H1 (cell line): Measurements from ENCODE around the gene PCDH9. TPM values are rescaled to one million over a fixed set of nuclear protein-coding genes. Genes with fewer than 3 reads are reported as not detected.

Experiments used
- CTCF ChIA-PET: fragments of 300-600 bp; sonication (Branson Sonifier 250); formaldehyde crosslinking; loops from one replicate; lab custom pipeline; 2021; ENCODE audit not compliant: partially characterized antibody; lab: Charles Lee
- POLR2A ChIA-PET: fragments of 300-600 bp; sonication (Branson Sonifier 250); formaldehyde crosslinking; loops from one replicate; lab custom pipeline; 2021; ENCODE audit warnings: inconsistent platforms; ENCODE audit not compliant: partially characterized antibody; lab: Charles Lee
- DNase-seq, 2 experiments: peaks; one replicate each; pipeline versions ENCODE4 v3.0.0 to v3.0.0-alpha.2; 2010 to 2022; ENCODE audit warnings: low spot score in 2 of 2, low read depth in 1 of 2, mixed read lengths in 1 of 2
- FAIRE-seq: peaks from 2 replicates; lab custom pipeline; 2011; peaks lifted over from hg19 to GRCh38; lab: Jason Lieb, UNC
- H2AFZ ChIP-seq: 2 replicates; pipeline ENCODE4 v1.8.1; 2012; ENCODE audit warnings: low read length, inconsistent platforms
- H2AK5ac ChIP-seq: 2 replicates; pipeline ENCODE4 v1.6.1; 2013; ENCODE audit warnings: low read depth, low read length
- H2BK120ac ChIP-seq: replicated peaks from 2 replicates; pipeline ENCODE3; 2013; ENCODE audit warnings: low read depth, low read length, inconsistent platforms
- H2BK12ac ChIP-seq: 2 replicates; pipeline ENCODE4 v1.6.1; 2013; ENCODE audit warnings: low read depth, low read length
- H2BK15ac ChIP-seq: 2 replicates; pipeline ENCODE4 v1.6.1; 2013; ENCODE audit warnings: low read length
- H2BK20ac ChIP-seq: 2 replicates; pipeline ENCODE4 v1.6.1; 2013; ENCODE audit warnings: low read length
- H2BK5ac ChIP-seq: 2 replicates; pipeline ENCODE4 v1.6.1; 2013; ENCODE audit warnings: low read depth, low read length
- H3K14ac ChIP-seq: 2 replicates; pipeline ENCODE4 v1.6.1; 2013; ENCODE audit warnings: inconsistent platforms; ENCODE audit not compliant: insufficient read length
- H3K18ac ChIP-seq: 2 replicates; pipeline ENCODE4 v1.6.1; 2013; ENCODE audit warnings: low read length; ENCODE audit errors: extremely low read depth
- H3K23ac ChIP-seq: 2 replicates; pipeline ENCODE4 v1.6.1; 2013; ENCODE audit warnings: inconsistent platforms; ENCODE audit not compliant: insufficient read length
- H3K23me2 ChIP-seq: 2 replicates; pipeline ENCODE4 v1.6.1; 2013; ENCODE audit warnings: low read depth, low read length
- H3K27ac ChIP-seq: 2 replicates; pipeline ENCODE4 v1.6.1; 2011; ENCODE audit warnings: low read depth, low read length, inconsistent platforms
- H3K27me3 ChIP-seq, 4 experiments: replicated peaks in 1 of 4; 1 replicate in 1 of 4; 2 replicates in 3 of 4; pipeline versions ENCODE4 v1.6.1 to v1.8.1; 2011 to 2013; ENCODE audit warnings: low read length in 3 of 4, mild to moderate bottlenecking in 3 of 4, inconsistent platforms in 2 of 4, mixed read lengths in 2 of 4, moderate library complexity in 1 of 4; ENCODE audit not compliant: control insufficient read depth in 3 of 4, insufficient read depth in 3 of 4; ENCODE audit errors: extremely low read depth in 1 of 4
- H3K36me3 ChIP-seq, 4 experiments: 2 replicates each; pipeline versions ENCODE4 v1.6.1 to v1.8.1; 2011 to 2013; ENCODE audit warnings: mild to moderate bottlenecking in 4 of 4, low read length in 3 of 4, moderate library complexity in 2 of 4, control low read depth in 1 of 4, inconsistent platforms in 1 of 4; ENCODE audit not compliant: insufficient read depth in 4 of 4, control insufficient read depth in 2 of 4
- H3K4ac ChIP-seq: replicated peaks from 2 replicates; pipeline ENCODE3; 2013; ENCODE audit warnings: low read length, low read depth, mixed read lengths, inconsistent platforms; ENCODE audit not compliant: insufficient read length
- H3K4me1 ChIP-seq, 4 experiments: replicated peaks in 1 of 4; 1 replicate in 1 of 4; 2 replicates in 3 of 4; pipeline versions ENCODE4 v1.6.1 to v1.8.1; 2011 to 2013; ENCODE audit warnings: low read length in 3 of 4, inconsistent platforms in 2 of 4, mixed read lengths in 1 of 4; ENCODE audit not compliant: insufficient read depth in 4 of 4, control insufficient read depth in 3 of 4
- H3K4me2 ChIP-seq, 2 experiments: 2 replicates each; pipeline versions ENCODE4 v1.6.1 to v1.8.1; 2011 to 2013; ENCODE audit warnings: low read depth in 2 of 2, low read length in 2 of 2, control low read depth in 1 of 2, inconsistent platforms in 1 of 2, mild to moderate bottlenecking in 1 of 2; ENCODE audit not compliant: insufficient read depth in 1 of 2
- H3K4me3 ChIP-seq, 4 experiments: fragments of 200-600, 300-600 bp in 1 of 4; sonication (generic), shearing (Covaris generic), sonication (Bioruptor Twin) in 1 of 4; 2 replicates each; pipeline versions ENCODE4 v1.5.1 to v1.8.1; 2011 to 2016; ENCODE audit warnings: low read length in 4 of 4, low read depth in 3 of 4, control low read depth in 2 of 4, inconsistent platforms in 2 of 4, mild to moderate bottlenecking in 2 of 4, mixed read lengths in 1 of 4, moderate library complexity in 1 of 4; ENCODE audit not compliant: insufficient read depth in 2 of 4; ENCODE audit errors: extremely low read depth in 1 of 4
- H3K56ac ChIP-seq: replicated peaks from 2 replicates; pipeline ENCODE3; 2013; ENCODE audit warnings: low read depth, mild to moderate bottlenecking, mixed read lengths, low read length, inconsistent platforms; ENCODE audit not compliant: insufficient read length
- H3K79me1 ChIP-seq: 2 replicates; pipeline ENCODE4 v1.6.1; 2013; ENCODE audit warnings: low read depth, low read length, control low read depth
- H3K79me2 ChIP-seq, 2 experiments: 2 replicates each; pipeline versions ENCODE4 v1.6.1 to v1.8.1; 2012 to 2013; ENCODE audit warnings: low read length in 2 of 2, mild to moderate bottlenecking in 2 of 2, inconsistent platforms in 1 of 2; ENCODE audit not compliant: insufficient read depth in 2 of 2, control insufficient read depth in 1 of 2
- H3K9ac ChIP-seq, 4 experiments: replicated peaks in 1 of 4; 1 replicate in 1 of 4; 2 replicates in 3 of 4; pipeline versions ENCODE4 v1.6.1 to v1.8.1; 2011 to 2013; ENCODE audit warnings: low read depth in 3 of 4, low read length in 3 of 4, control low read depth in 2 of 4, mild to moderate bottlenecking in 2 of 4, moderate library complexity in 2 of 4, inconsistent platforms in 1 of 4; ENCODE audit errors: extremely low read depth in 1 of 4
- H3K9me3 ChIP-seq, 2 experiments: 2 replicates each; pipeline versions ENCODE4 v1.6.1 to v1.8.1; 2012 to 2013; ENCODE audit warnings: mild to moderate bottlenecking in 2 of 2, moderate library complexity in 2 of 2, control low read depth in 1 of 2, inconsistent platforms in 1 of 2, low read depth in 1 of 2, low read length in 1 of 2, mixed read lengths in 1 of 2; ENCODE audit not compliant: insufficient read depth in 2 of 2
- H4K20me1 ChIP-seq, 2 experiments: replicated peaks in 1 of 2; 2 replicates each; pipeline versions ENCODE3 to v1.8.1; 2011 to 2013; ENCODE audit warnings: inconsistent platforms in 2 of 2, low read length in 2 of 2, mild to moderate bottlenecking in 1 of 2; ENCODE audit not compliant: insufficient read depth in 2 of 2, control insufficient read depth in 1 of 2
- H4K5ac ChIP-seq: 2 replicates; pipeline ENCODE4 v1.6.1; 2013; ENCODE audit warnings: low read length, low read depth, mixed read lengths, inconsistent platforms; ENCODE audit not compliant: insufficient read length
- H4K8ac ChIP-seq: 2 replicates; pipeline ENCODE4 v1.8.0; 2013; ENCODE audit warnings: mild to moderate bottlenecking, moderate library complexity, low read length, inconsistent platforms; ENCODE audit not compliant: insufficient read depth; ENCODE audit errors: extremely low read depth
- H4K91ac ChIP-seq: replicated peaks from 2 replicates; pipeline ENCODE3; 2013; ENCODE audit warnings: low read length, mixed read lengths, inconsistent platforms; ENCODE audit not compliant: insufficient read length
- CEBPB ChIP-seq: IDR thresholded peaks from 2 replicates; pipeline ENCODE4 v1.6.1; 2012; ENCODE audit warnings: low read depth, low read length
- CREB1 ChIP-seq: IDR thresholded peaks from 2 replicates; pipeline ENCODE4 v1.6.1; 2012; ENCODE audit warnings: inconsistent platforms
- EP300 ChIP-seq, 2 experiments: IDR thresholded peaks; 1 replicate in 1 of 2; 2 replicates in 1 of 2; pipeline ENCODE4 v1.6.1; 2011 to 2012; ENCODE audit warnings: low read depth in 2 of 2, low read length in 2 of 2, mild to moderate bottlenecking in 2 of 2, borderline replicate concordance in 1 of 2, inconsistent platforms in 1 of 2, moderate library complexity in 1 of 2
- JUN ChIP-seq: IDR thresholded peaks from 2 replicates; pipeline ENCODE4 v1.6.1; 2011; ENCODE audit warnings: low read depth, mild to moderate bottlenecking, improper control_type of control experiment, low read length
- NANOG ChIP-seq: IDR thresholded peaks from 2 replicates; pipeline ENCODE4 v1.6.1; 2011; ENCODE audit warnings: low read length, low read depth, mild to moderate bottlenecking, inconsistent platforms; ENCODE audit not compliant: insufficient read depth, poor library complexity, severe bottlenecking
- NRF1 ChIP-seq: IDR thresholded peaks from 2 replicates; pipeline ENCODE4 v1.6.1; 2011; ENCODE audit warnings: mild to moderate bottlenecking, low read depth, low read length, improper control_type of control experiment
- RAD21 ChIP-seq, 2 experiments: IDR thresholded peaks in 1 of 2; conservative IDR thresholded peaks in 1 of 2; 2 replicates each; pipeline ENCODE4 v1.6.1; 2011; ENCODE audit warnings: low read depth in 2 of 2, low read length in 2 of 2, improper control_type of control experiment in 1 of 2, inconsistent platforms in 1 of 2, mild to moderate bottlenecking in 1 of 2, moderate library complexity in 1 of 2
- SIN3A ChIP-seq, 2 experiments: IDR thresholded peaks in 1 of 2; conservative IDR thresholded peaks in 1 of 2; 2 replicates each; pipeline ENCODE4 v1.6.1; 2011 to 2012; ENCODE audit warnings: low read length in 2 of 2, improper control_type of control experiment in 1 of 2, low read depth in 1 of 2, mild to moderate bottlenecking in 1 of 2
- SRF ChIP-seq: IDR thresholded peaks from 2 replicates; pipeline ENCODE4 v1.6.1; 2011; ENCODE audit warnings: mild to moderate bottlenecking, low read depth, low read length, moderate library complexity
- SUZ12 ChIP-seq: fragments of 200-600 bp; sonication (generic); IDR thresholded peaks from 2 replicates; pipeline ENCODE4 v1.6.1; 2012; ENCODE audit warnings: mild to moderate bottlenecking, inconsistent platforms, low read length, moderate library complexity, mixed read lengths
- TBP ChIP-seq: IDR thresholded peaks from 2 replicates; pipeline ENCODE4 v1.6.1; 2011; ENCODE audit warnings: low read depth, low read length, improper control_type of control experiment
- ZNF274 ChIP-seq: IDR thresholded peaks from 2 replicates; pipeline ENCODE4 v1.7.0; 2012; ENCODE audit warnings: low read length, borderline replicate concordance; ENCODE audit errors: extremely low read depth
- WGBS, 2 experiments: shearing (Covaris generic) in 1 of 2; methylation state at CpG; one replicate each; pipeline versions ENCODE4 v1.1.6 to v1.1.7; 2013 to 2015; ENCODE audit warnings: low lambda C conversion rate in 2 of 2, mixed read lengths in 2 of 2, inconsistent platforms in 1 of 2, low coverage in 1 of 2, missing lambda C conversion rate in 1 of 2; ENCODE audit not compliant: insufficient replicate concordance in 2 of 2, insufficient coverage in 1 of 2, insufficient read length in 1 of 2; ENCODE audit errors: extremely low coverage in 1 of 2, missing lambda C conversion rate in 1 of 2; 5-methylcytosine and 5-hydroxymethylcytosine counted together
- polyA plus RNA-seq, 7 experiments: library from polyadenylated mRNA; depleted of rRNA in 3 of 7; stranded (reverse) in 5 of 7; unstranded in 2 of 7; fragments of >200 nt in 5 of 7; fragments of 200-250 nt in 2 of 7; gene quantifications; 1 replicate in 5 of 7; 2 replicates in 1 of 7; 4 replicates in 1 of 7; pipeline versions ENCODE4 v1.2.1 to v1.2.3, GENCODE V29; 2011 to 2013; ENCODE audit warnings: missing spikeins in 2 of 7, mixed read lengths in 2 of 7
- total RNA-seq: library from RNA; stranded (reverse); fragmentation: NEBNext Ultra II Directional; extraction: Animal tissue kit (Norgen Biotek cat#: 25700); gene quantifications from 2 replicates; pipeline ENCODE4 v1.2.1, GENCODE V29; 2021
- TF ChIP-seq, protein P1 (sequence below): IDR thresholded peaks from 2 replicates; pipeline ENCODE4 v1.6.1; 2012; ENCODE audit warnings: inconsistent platforms

The PCDH9 gene
- total and polyA plus RNA-seq, 2 of the 8 experiments (the other 6 are each of a cell fraction or from before 2014, with no cell fraction given): 0.12 to 0.60 TPM

DNA sequence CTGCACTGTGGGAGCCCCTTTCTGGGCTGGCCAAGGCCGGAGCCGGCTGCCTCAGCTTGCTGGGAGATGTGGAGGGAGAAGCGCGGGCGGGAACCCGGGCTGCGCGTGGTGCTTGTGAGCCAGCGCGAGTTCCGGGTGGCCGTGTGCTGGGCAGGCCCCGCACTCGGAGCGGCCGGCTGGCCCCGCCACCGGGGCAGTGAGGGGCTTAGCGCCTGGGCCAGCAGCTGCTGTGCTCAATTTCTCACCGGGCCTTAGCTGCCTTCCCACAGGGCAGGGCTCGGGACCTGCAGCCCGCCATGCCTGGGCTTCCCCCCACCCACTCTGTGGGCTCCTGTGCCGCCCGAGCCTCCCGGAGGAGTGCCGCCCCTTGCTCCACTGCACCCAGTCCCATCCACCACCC, 669.1 kb downstream of the PCDH9 start:
- H2AK5ac ChIP-seq: no peak overlapping the region
- H3K4me3 ChIP-seq: no peak overlapping the region
- no peaks in the 10 kb centered on the region for H3K79me1 ChIP-seq
- H3K4me1 ChIP-seq: no peaks in the 10 kb centered on the region; a peak in 2 of 7 replicates
- H3K79me2 ChIP-seq: no peaks in the 10 kb centered on the region
- no peak overlapping the region for H3K4ac ChIP-seq
- CTCF ChIA-PET: interaction anchor here (0.6 to 1.4 kb wide), 2 partner anchors 11 to 34 kb away, joined by 3 read pairs; no protein-coding TSS in a partner anchor
- no peak overlapping the region for H3K27ac ChIP-seq
- no peak overlapping the region for H2BK5ac ChIP-seq
- no peak overlapping the region for H4K5ac ChIP-seq
- no peaks in the 10 kb centered on the region for H4K20me1 ChIP-seq
- no peak overlapping the region for H3K14ac ChIP-seq
- no peaks in the 10 kb centered on the region for H3K27me3 ChIP-seq
- no peak overlapping the region for H2BK120ac ChIP-seq
- no peaks in the 10 kb centered on the region for H3K23me2 ChIP-seq
- no peak overlapping the region for H4K91ac ChIP-seq
- no peak overlapping the region for H2BK12ac ChIP-seq
- no peaks in the 10 kb centered on the region for H3K36me3 ChIP-seq
- no peak overlapping the region for H2BK20ac ChIP-seq
- H2BK15ac ChIP-seq: no peak overlapping the region
- WGBS, 2 experiments: 97% methylated on average over 8 of the region's 26 CpGs; no CpG with 5 or more reads in 1 of the 2 experiments
- no peak overlapping the region for H3K9ac ChIP-seq
- peaks cover 0 to 6% of the 10 kb centered on the region in 2 experiments; a peak in 1 of 4 replicates for H3K9me3 ChIP-seq
- no peak overlapping the region for H3K4me2 ChIP-seq
- H2AFZ ChIP-seq: no peak overlapping the region
- POLR2A ChIA-PET: no interaction called here
- H3K56ac ChIP-seq: no peak overlapping the region
- DNase-seq (no peak), FAIRE-seq (no peak)
- no peak overlapping the region for H3K18ac ChIP-seq
- no peak overlapping the region for H3K23ac ChIP-seq
- H4K8ac ChIP-seq: no peak overlapping the region
- TF ChIP-seq, protein P1, sequence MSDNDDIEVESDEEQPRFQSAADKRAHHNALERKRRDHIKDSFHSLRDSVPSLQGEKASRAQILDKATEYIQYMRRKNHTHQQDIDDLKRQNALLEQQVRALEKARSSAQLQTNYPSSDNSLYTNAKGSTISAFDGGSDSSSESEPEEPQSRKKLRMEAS: no peak
- TF ChIP-seq CEBPB: no peak
- TF ChIP-seq SIN3A (conservative IDR thresholded peaks at IDR 0.05 in 1 of 2, IDR thresholded peaks at IDR 0.05 in 1 of 2; ENCODE audit: low read depth in 1 of 2, low read length in 2 of 2): no peak
- no peak for TF ChIP-seq JUN
- TF ChIP-seq NANOG: no peak
- TF ChIP-seq NRF1: no peak
- no peak for TF ChIP-seq TBP
- TF ChIP-seq EP300 (IDR thresholded peaks at IDR 0.05; ENCODE audit: borderline replicate concordance in 1 of 2, low read depth in 2 of 2, low read length in 2 of 2): no peak
- TF ChIP-seq CREB1: no peak
- no peak for TF ChIP-seq ZNF274
- no peak for TF ChIP-seq RAD21 (IDR thresholded peaks at IDR 0.05 in 1 of 2, conservative IDR thresholded peaks at IDR 0.05 in 1 of 2; ENCODE audit: low read depth in 2 of 2, low read length in 2 of 2)
- TF ChIP-seq SRF: no peak
- TF ChIP-seq SUZ12: no peak
